ENCODE data around the gene CTRL. TPM values are rescaled to one million over a fixed set of nuclear protein-coding genes. Genes with fewer than 3 reads are reported as not detected.

CTRL gene
- total and polyA plus RNA-seq, 5 donors: 0.37 to 0.94 (median 0.54) TPM; not detected in 1

DNA sequence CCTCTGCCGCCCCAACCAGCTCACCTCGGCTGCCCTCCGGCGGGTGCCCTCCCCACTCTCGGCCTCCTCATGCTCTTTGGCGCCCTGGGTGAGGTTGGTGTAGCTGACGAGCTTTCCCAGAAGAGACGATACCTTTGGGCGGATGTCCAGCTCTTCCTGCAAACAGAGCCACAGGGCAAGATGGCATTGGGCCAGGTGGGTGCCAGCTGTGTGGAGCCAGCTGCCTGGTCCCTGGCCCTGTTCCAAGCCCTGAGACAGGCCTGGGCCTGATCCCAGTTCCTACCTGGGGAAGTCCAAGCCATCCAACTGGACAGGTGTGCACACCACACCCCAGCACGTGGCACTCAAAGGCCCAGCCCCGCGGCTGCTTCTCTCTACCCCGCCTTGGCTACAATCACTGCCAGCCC lies 29.9 kb upstream of the CTRL start:
- no peak overlapping the region for H3K4me3 ChIP-seq (ENCODE audit: low read length)
- 82% methylated on average over 13 of the region's 13 CpGs for WGBS
- no peaks in the 10 kb centered on the region for H3K27me3 ChIP-seq (ENCODE audit: control insufficient read depth, insufficient read depth)
- no peak for DNase-seq
- peaks cover 43% of the 10 kb centered on the region for H3K4me1 ChIP-seq (ENCODE audit: control insufficient read depth, insufficient read depth, low read length)
- H3K9me3 ChIP-seq (ENCODE audit: control insufficient read depth, low read length): no peaks in the 10 kb centered on the region
- intact Hi-C loops (cut with DNase I): no loop called here
- ATAC-seq: no peak
- peak overlapping the region; percentile 14 for H3K27ac ChIP-seq (ENCODE audit: low read length)

DNA sequence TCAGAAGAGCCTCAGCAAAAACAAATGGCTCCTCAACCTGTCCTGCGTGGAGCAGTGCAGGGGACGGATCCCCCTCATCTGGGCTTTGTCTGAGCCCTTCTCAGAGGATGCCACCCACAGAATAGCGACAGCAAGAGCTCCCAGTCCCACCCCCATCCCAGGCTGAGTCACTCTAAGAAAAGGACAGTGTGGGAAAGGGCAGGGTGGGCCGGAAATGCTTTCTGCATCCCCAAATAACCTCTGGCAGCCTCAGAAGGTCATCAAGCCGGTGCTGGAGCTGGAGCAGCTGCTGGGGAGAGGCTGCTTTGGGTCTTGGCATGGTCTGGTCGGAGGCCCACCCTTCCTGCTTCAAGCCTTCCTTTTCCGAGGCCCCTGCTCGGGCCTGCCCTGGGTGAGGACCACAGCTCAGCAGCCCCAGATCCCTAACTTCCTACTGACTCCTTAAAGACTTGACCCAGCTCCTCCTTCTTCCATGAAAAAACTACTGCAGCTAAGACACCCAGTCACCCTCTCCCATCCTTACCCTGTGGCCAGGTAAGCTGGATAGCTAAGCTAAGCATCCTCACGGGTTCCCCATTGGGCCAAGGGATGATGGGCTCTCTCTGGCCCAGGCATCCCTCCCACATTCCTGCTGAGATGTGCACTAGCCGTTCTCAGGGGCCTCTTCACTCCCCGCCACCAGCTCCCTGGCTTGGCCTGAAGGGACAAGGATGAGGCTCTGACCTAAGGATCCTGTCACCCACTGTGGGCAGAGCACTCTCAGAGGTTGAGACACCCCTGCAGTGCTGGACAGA lies 28.1 kb upstream of the CTRL start:
- no peaks in the 10 kb centered on the region for H3K9me3 ChIP-seq (ENCODE audit: control insufficient read depth, low read length)
- no peaks in the 10 kb centered on the region for H3K27me3 ChIP-seq (ENCODE audit: control insufficient read depth, insufficient read depth)
- DNase-seq (peak; percentile 88 to 91 (median 89)), ATAC-seq (peak; percentile 64 to 88)
- intact Hi-C loops (cut with DNase I): no loop called here
- H3K4me1 ChIP-seq (ENCODE audit: control insufficient read depth, insufficient read depth, low read length): peaks cover 30% of the 10 kb centered on the region
- no peak overlapping the region for H3K4me3 ChIP-seq (ENCODE audit: low read length)
- 26% methylated on average over 11 of the region's 11 CpGs for WGBS
- H3K27ac ChIP-seq (ENCODE audit: low read length): peak overlapping the region; percentile 87

DNA sequence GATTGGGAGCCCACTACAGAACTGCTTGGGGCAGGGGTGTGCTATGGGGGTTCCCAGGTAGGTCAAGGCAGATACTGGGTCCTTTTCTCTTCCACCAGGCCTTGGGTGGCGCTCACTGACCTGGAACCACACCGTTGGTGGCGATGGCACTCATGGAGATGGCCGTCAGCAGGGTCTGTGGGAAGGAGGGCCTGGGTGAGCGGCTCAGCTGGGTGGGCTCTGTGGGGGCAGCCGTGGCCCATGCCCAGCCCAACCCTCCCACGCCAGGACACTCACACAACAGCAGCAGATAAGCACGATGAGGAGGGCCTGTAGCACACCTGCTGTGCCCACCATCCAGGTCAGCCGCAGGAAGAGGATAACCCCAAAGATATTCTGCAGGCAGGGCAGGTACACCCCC lies 26.0 kb upstream of the CTRL start:
- Histone ChIP-seq H3K27ac (ENCODE audit: low read length) (no peak overlapping the region), H3K27me3 (ENCODE audit: control insufficient read depth, insufficient read depth) (no peaks in the 10 kb centered on the region), H3K4me3 (ENCODE audit: low read length) (no peak overlapping the region), H3K4me1 (ENCODE audit: control insufficient read depth, insufficient read depth, low read length) (peaks cover 15% of the 10 kb centered on the region), H3K9me3 (ENCODE audit: control insufficient read depth, low read length) (no peaks in the 10 kb centered on the region)
- DNase-seq (no peak), ATAC-seq (no peak)
- 92% methylated on average over 9 of the region's 9 CpGs for WGBS
- intact Hi-C loops (cut with DNase I): no loop called here

DNA sequence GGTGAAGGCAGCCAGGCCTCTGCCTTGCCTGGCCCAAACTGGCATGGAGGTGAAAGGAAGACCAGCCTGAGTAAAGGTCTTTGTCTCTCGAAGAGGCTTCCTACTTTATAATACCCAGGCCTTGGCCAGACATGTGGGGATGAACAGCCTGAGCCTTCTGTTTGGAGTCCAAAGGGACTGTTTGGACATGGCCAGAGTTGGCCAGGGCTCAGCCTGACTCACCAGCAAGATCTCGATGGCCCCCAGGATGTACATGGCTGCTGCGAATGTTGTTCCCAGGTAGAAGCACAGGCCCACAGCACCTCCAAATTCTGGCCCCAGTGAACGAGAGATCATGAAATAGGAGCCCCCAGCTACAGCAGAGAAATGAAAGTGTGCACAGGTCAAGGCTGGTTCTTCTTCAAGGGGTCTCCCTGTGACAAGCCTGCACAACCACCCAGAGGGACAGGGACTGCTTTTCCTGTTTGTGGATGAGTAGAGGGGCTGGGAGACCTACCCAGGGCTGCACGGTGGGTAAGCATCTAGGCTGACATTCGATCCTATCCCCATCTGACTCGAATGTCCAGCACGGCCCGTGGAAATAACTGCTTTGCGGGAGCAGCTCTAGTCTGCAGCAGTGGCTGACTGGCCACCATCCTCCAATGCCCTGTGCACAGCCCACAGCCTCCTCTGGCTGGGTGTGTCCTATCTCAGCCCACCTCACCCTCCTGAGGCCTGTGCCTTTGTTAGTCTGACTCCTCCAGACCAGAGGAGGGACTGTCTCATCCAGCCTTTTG lies 22.9 kb upstream of the CTRL start:
- 82% methylated on average over 10 of the region's 10 CpGs for WGBS
- DNase-seq (no peak), ATAC-seq (no peak)
- intact Hi-C loops (cut with DNase I): no loop called here
- no peak overlapping the region for H3K27ac ChIP-seq (ENCODE audit: low read length)
- peaks cover 9% of the 10 kb centered on the region for H3K4me1 ChIP-seq (ENCODE audit: control insufficient read depth, insufficient read depth, low read length)
- no peak overlapping the region for H3K4me3 ChIP-seq (ENCODE audit: low read length)
- no peaks in the 10 kb centered on the region for H3K9me3 ChIP-seq (ENCODE audit: control insufficient read depth, low read length)
- H3K27me3 ChIP-seq (ENCODE audit: control insufficient read depth, insufficient read depth): no peaks in the 10 kb centered on the region

DNA sequence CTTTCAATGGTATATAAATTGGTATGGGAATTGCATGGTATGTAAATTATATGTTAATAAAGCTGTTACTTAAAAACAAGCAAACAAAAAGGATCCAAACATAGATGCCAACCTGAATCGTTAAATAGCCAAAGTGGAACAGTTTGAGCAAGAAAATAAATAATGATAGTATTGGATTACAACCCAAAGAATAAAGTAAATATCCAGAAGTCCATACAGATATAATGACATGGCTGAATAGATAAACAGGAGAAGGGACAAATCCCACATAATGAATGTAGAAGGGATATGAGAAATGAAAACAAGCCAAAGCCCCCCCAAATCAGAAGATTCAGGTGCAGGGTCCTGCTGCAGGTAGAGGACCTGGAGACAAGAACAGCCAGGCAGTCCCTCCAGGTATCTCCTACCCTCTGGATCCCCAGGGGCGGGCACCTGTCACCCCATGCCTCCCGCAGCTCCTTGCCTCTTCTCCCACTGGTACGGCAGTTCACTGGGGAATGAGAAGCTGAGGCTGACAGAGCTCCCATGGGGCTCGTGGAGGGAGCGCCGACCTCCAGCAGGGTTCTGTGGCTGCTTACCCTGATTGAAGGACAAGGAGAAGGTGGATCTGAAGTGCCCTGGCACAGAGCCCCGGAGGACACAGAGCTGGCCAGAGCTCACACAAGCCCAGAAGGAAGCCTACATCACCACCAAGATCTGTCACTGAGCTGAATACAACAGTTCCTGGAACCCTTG lies 22.1 kb upstream of the CTRL start:
- no peak for ATAC-seq
- intact Hi-C loops (cut with DNase I): no loop called here
- no peak overlapping the region for H3K27ac ChIP-seq (ENCODE audit: low read length)

DNA sequence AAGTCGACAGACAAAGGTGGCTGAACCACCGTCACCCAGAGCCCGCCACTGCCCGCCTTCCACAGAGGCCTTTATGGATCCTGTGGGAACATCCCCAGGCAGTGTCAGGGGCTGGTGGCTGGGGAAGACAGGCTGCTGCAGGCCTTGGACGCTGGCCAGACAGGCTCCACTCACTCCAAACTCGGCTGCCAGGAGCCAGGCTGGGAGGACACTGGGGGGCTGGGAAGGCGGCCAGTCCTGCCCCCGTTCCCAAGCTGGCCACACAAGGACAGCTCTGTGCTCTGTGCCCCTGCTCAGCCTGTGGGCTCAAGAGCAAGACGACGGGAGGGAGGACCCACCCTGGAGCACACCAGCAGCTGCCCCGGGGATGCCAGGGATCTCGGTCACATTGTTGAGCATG lies 19.8 kb upstream of the CTRL start:
- no peaks in the 10 kb centered on the region for H3K9me3 ChIP-seq (ENCODE audit: control insufficient read depth, low read length)
- 32% methylated on average over 12 of the region's 12 CpGs for WGBS
- no peaks in the 10 kb centered on the region for H3K27me3 ChIP-seq (ENCODE audit: control insufficient read depth, insufficient read depth)
- no peak overlapping the region for H3K27ac ChIP-seq (ENCODE audit: low read length)
- intact Hi-C loops (cut with DNase I): no loop called here
- peaks cover 4% of the 10 kb centered on the region for H3K4me1 ChIP-seq (ENCODE audit: control insufficient read depth, insufficient read depth, low read length)
- ATAC-seq: peak; percentile 47 to 66
- no peak overlapping the region for H3K4me3 ChIP-seq (ENCODE audit: low read length)
- DNase-seq: peak; percentile 67 to 92 (median 88)

More for the DNA sequence above, 22.1 kb upstream of the CTRL start:
- WGBS: 83% methylated on average over 8 of the region's 8 CpGs
- Histone ChIP-seq H3K4me3 (ENCODE audit: low read length) (no peak overlapping the region), H3K27me3 (ENCODE audit: control insufficient read depth, insufficient read depth) (no peaks in the 10 kb centered on the region), H3K9me3 (ENCODE audit: control insufficient read depth, low read length) (no peaks in the 10 kb centered on the region), H3K4me1 (ENCODE audit: control insufficient read depth, insufficient read depth, low read length) (peaks cover 4% of the 10 kb centered on the region)
- DNase-seq: peak in 1 of 3 donors; percentile 55

DNA sequence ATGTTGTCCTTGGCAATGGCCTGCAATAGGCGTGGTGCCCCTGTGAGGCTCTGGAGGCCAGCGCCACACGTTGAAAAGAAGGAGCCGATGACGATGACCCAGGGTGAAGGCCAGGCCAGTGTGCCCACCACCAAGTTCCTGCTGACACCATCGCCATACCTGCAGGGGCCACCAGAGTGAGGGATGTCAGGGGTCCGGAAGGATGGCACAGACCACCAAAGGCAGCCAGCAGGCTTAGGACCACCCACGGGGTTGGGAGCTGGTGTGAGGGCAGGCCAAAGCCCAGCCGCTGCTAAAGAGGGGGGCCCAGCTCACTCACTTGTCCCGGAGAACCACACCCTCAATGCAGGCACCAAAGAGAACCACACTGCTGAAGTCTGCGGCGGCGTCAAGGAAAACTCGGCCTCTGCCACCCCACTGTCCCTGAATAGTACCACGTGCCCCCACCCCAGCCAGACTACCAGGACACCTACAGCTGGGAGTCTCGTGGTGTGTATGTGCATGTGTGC lies 18.7 kb upstream of the CTRL start:
- 84% methylated on average over 16 of the region's 16 CpGs for WGBS
- Histone ChIP-seq H3K4me1 (ENCODE audit: control insufficient read depth, insufficient read depth, low read length) (peaks cover 4% of the 10 kb centered on the region), H3K4me3 (ENCODE audit: low read length) (no peak overlapping the region), H3K27ac (ENCODE audit: low read length) (no peak overlapping the region), H3K27me3 (ENCODE audit: control insufficient read depth, insufficient read depth) (no peaks in the 10 kb centered on the region), H3K9me3 (ENCODE audit: control insufficient read depth, low read length) (no peaks in the 10 kb centered on the region)
- DNase-seq: peak in 1 of 3 donors; percentile 57
- intact Hi-C loops (cut with DNase I): no loop called here
- ATAC-seq: no peak

DNA sequence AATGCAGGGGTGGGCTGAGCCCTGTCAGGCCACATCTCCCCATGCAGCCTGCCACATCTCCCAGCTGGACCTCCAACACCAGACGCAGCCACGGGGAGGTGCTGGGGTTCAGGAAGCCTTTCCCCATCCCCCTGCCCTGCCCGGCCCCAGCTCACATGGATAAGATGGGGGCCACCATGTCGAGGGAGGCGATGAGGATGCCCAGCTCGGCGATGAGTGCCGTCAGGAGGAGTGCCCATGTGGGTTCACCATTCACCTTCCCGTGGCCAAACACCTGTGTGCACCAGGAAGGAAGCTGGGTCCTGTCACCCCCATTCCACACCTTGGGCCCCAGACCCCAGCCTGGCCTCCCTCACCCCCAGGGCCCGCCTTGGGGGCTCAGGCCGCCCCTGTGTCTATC lies 18.0 kb upstream of the CTRL start:
- ATAC-seq (no peak), DNase-seq (peak in 1 of 3 donors; percentile 65)
- Histone ChIP-seq H3K27ac (ENCODE audit: low read length) (no peak overlapping the region), H3K9me3 (ENCODE audit: control insufficient read depth, low read length) (no peaks in the 10 kb centered on the region), H3K27me3 (ENCODE audit: control insufficient read depth, insufficient read depth) (no peaks in the 10 kb centered on the region), H3K4me1 (ENCODE audit: control insufficient read depth, insufficient read depth, low read length) (peaks cover 4% of the 10 kb centered on the region), H3K4me3 (ENCODE audit: low read length) (no peak overlapping the region)
- intact Hi-C loops (cut with DNase I): no loop called here
- 89% methylated on average over 11 of the region's 11 CpGs for WGBS

DNA sequence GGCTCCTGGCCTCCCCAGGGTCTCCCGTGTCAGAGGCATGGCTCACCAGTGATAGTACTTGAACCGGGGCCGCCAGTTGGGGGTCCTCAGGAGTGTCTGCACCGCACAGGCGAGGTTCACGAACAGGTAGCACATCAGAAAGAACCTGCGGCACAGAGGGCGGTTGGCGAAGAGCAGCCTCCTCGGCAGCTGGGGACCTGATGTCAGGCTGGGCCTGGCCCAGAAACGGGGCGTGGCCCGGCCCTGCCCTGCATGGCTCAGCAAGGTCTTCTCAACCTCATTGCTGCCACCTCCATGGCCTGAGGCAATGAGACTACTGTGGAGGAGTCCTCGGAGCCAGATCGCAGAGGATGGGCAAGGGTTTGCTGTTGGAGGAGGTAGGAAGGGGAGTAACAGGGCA lies 16.4 kb upstream of the CTRL start:
- WGBS: 96% methylated on average over 15 of the region's 15 CpGs
- H3K4me3 ChIP-seq (ENCODE audit: low read length): no peak overlapping the region
- peak in 2 of 3 donors; percentile 37 to 40 for DNase-seq
- ATAC-seq: no peak
- H3K4me1 ChIP-seq (ENCODE audit: control insufficient read depth, insufficient read depth, low read length): peaks cover 4% of the 10 kb centered on the region
- no peak overlapping the region for H3K27ac ChIP-seq (ENCODE audit: low read length)
- H3K9me3 ChIP-seq (ENCODE audit: control insufficient read depth, low read length): no peaks in the 10 kb centered on the region
- no peaks in the 10 kb centered on the region for H3K27me3 ChIP-seq (ENCODE audit: control insufficient read depth, insufficient read depth)
- intact Hi-C loops (cut with DNase I): no loop called here

DNA sequence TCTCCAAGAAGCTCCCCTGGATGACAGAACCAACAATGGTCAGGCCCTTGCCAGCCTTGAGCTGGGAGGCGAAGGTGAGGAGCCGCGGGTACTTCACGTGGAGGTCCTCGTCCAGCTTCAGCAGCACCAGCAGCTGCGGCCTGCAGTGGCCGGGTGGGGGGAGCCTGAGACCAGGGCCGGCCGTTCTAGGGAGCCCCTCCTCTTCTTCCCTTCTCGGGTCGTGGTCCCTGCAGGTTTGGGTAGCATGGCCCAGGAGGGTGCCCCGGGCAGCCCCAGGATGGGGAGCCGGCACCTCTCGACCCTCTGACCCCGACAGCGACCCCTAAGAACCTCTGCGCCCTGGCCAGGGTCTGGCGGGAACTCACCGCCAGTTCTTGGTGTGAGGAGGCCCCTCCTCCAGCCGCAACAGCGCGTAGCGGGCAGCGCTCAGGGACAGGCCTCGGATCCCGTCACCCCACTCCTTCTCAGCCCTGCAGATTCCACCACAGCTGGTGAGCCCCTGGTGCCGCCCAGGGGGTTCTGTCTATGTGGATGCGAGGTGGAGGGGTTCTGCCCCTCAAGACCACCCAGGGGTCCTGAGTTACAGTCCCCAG lies 15.4 kb upstream of the CTRL start:
- Histone ChIP-seq H3K27me3 (ENCODE audit: control insufficient read depth, insufficient read depth) (no peaks in the 10 kb centered on the region), H3K9me3 (ENCODE audit: control insufficient read depth, low read length) (no peaks in the 10 kb centered on the region), H3K4me1 (ENCODE audit: control insufficient read depth, insufficient read depth, low read length) (peaks cover 4% of the 10 kb centered on the region), H3K27ac (ENCODE audit: low read length) (no peak overlapping the region), H3K4me3 (ENCODE audit: low read length) (no peak overlapping the region)
- WGBS: 92% methylated on average over 28 of the region's 28 CpGs
- no peak for ATAC-seq
- intact Hi-C loops (cut with DNase I): no loop called here
- peak in 2 of 3 donors; percentile 58 to 65 for DNase-seq

All from right cardiac atrium (tissue), 5 donors.